ENCODE data around the gene AMN1. TPM values are rescaled to one million over a fixed set of nuclear protein-coding genes. Genes with fewer than 3 reads are reported as not detected.

Gene AMN1
- total RNA-seq, 3 donors from 2014 or later = 3.1 to 7.3 (median 3.2) TPM

DNA sequence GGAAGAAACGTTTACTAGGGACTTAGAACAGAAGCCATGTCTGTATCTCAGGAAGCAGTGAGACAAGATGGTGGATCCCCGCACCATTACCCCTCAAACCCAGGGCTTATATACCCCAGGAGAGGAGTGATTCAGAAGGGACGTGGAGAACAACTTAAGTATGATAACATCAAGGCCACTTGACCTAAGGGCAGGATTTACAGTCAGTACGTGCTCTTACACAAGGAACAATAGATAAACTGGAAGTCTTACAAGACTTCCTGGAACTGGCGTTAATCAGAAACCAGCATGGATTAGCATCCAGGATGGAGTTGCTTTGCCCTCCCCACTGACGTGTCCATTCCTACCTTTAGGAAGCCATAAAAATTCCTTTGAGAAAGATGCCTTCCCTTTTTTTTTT, 77.9 kb downstream of the AMN1 start:
- peak; percentile 88 for ATAC-seq
- peak in 1 of 3 donors; percentile 52 for DNase-seq
- no peak overlapping the region for H3K4me3 ChIP-seq
- peaks cover 8% of the 10 kb centered on the region for H3K4me1 ChIP-seq (ENCODE audit: low read depth)
- no peaks in the 10 kb centered on the region for H3K36me3 ChIP-seq (ENCODE audit: low read depth)
- intact Hi-C loops (cut with DNase I, micrococcal nuclease) = loop anchor here in 1 of 2 donors (5.0 kb wide), 1 partner anchor 411 kb away; no protein-coding TSS in a partner anchor
- TF ChIP-seq, protein P1, sequence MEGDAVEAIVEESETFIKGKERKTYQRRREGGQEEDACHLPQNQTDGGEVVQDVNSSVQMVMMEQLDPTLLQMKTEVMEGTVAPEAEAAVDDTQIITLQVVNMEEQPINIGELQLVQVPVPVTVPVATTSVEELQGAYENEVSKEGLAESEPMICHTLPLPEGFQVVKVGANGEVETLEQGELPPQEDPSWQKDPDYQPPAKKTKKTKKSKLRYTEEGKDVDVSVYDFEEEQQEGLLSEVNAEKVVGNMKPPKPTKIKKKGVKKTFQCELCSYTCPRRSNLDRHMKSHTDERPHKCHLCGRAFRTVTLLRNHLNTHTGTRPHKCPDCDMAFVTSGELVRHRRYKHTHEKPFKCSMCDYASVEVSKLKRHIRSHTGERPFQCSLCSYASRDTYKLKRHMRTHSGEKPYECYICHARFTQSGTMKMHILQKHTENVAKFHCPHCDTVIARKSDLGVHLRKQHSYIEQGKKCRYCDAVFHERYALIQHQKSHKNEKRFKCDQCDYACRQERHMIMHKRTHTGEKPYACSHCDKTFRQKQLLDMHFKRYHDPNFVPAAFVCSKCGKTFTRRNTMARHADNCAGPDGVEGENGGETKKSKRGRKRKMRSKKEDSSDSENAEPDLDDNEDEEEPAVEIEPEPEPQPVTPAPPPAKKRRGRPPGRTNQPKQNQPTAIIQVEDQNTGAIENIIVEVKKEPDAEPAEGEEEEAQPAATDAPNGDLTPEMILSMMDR (IDR thresholded peaks at IDR 0.05) = no peak
- H3K9me3 ChIP-seq = no peaks in the 10 kb centered on the region

DNA sequence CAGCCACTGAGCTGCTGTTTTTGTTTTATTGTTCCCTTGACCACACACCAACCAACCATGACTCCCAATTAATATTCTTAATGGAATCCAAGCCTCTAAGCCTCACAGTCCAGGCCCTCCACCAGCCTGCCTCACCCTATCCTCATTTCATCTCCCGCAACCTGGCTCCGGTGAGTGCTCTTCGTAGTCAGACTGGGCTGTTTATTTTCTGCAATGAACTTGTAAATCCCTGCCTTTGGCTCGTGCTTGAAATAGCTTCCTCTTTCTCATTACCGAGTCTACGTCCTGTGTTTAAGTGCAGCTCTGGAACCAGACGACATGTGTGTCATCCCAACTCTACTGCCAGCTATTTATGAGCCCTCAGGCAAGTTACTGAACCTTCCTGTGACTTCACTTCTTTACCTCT, 81.7 kb downstream of the AMN1 start:
- Histone ChIP-seq H3K4me3 (no peak overlapping the region), H3K9me3 (no peaks in the 10 kb centered on the region), H3K4me1 (ENCODE audit: low read depth) (peaks cover 2% of the 10 kb centered on the region), H3K36me3 (ENCODE audit: low read depth) (no peaks in the 10 kb centered on the region)
- TF ChIP-seq, protein P1 (IDR thresholded peaks at IDR 0.05) = no peak
- DNase-seq (no peak), ATAC-seq (peak; percentile 65)
- intact Hi-C loops (cut with DNase I, micrococcal nuclease) = no loop called here

DNA sequence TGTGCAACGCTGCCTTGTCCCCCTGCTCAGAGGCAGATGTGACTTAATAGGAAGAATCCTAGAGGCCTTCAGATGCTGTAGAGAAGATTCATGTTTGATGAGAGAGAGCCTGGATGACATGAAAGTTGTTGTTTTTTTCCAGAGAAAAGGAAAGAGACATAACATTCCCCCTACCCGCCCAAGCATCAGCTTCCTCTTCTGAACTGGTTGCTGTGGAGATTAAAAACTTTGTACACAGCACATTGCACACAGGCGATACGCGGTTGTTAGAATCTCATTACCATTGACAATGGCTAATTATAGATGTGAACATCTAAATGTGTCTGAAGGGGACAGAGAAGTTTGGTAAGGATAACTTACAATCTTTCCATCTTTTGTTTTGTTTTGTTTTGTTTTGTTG, 82.9 kb downstream of the AMN1 start:
- H3K4me1 ChIP-seq (ENCODE audit: low read depth) = peaks cover 2% of the 10 kb centered on the region
- DNase-seq (no peak), ATAC-seq (no peak)
- no peaks in the 10 kb centered on the region for H3K36me3 ChIP-seq (ENCODE audit: low read depth)
- TF ChIP-seq, protein P1 (IDR thresholded peaks at IDR 0.05) = no peak
- intact Hi-C loops (cut with DNase I, micrococcal nuclease) = no loop called here
- no peak overlapping the region for H3K4me3 ChIP-seq
- H3K9me3 ChIP-seq = no peaks in the 10 kb centered on the region

DNA sequence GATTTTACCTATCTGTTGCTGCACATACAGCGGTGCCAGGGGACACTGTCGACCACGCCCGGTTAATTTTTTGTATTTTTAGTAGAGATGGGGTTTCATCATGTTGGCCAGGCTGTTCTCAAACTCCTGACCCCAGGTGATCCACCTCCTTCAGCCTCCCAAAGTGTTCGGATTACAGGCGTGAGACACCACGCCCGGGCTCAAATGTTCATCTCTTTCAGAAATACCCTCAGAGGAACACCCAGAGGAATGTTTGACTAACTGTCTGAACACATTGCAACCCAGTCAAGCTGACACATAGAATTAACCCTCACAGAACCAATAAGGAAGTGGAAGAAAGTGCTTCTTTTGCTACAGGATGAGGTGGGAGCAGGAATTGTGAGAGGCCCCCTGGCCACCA, 84.3 kb downstream of the AMN1 start:
- Histone ChIP-seq H3K4me3 (no peak overlapping the region), H3K4me1 (ENCODE audit: low read depth) (no peaks in the 10 kb centered on the region), H3K36me3 (ENCODE audit: low read depth) (no peaks in the 10 kb centered on the region), H3K9me3 (no peaks in the 10 kb centered on the region)
- ATAC-seq = no peak
- TF ChIP-seq, protein P1 (IDR thresholded peaks at IDR 0.05) = no peak
- DNase-seq = no peak
- intact Hi-C loops (cut with DNase I, micrococcal nuclease) = no loop called here

DNA sequence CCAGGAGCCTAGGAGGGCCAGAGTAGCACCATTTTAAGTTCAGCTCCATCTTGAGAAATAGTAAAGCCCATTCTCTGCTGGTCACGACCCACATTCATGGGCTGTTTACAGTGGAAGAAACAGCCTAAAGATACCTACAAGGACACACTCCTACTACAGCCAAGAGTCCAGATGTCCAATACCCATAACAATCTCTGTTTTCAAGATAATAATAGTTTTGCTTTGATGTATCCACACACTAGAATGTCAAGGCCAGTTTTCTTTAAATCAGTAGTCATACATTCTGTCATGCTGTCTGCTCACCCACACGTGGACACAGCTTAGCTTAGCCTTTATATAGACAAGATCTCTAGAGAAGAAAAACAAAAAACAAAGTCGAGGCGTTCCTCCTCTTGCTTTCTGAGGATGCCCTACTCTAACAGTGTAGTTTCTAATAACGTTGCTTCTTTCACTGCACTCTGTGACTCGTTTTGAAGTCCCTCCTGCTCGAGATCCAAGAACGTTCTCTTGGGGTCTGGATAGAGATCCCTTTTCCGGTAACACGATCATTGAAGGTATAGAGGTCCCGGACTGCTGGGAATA, 87.2 kb downstream of the AMN1 start:
- Histone ChIP-seq H3K4me1 (ENCODE audit: low read depth) (no peaks in the 10 kb centered on the region), H3K4me3 (no peak overlapping the region), H3K9me3 (no peaks in the 10 kb centered on the region), H3K36me3 (ENCODE audit: low read depth) (no peaks in the 10 kb centered on the region)
- no peak for ATAC-seq
- intact Hi-C loops (cut with DNase I, micrococcal nuclease) = no loop called here
- TF ChIP-seq, protein P1 (IDR thresholded peaks at IDR 0.05) = no peak
- DNase-seq = no peak

DNA sequence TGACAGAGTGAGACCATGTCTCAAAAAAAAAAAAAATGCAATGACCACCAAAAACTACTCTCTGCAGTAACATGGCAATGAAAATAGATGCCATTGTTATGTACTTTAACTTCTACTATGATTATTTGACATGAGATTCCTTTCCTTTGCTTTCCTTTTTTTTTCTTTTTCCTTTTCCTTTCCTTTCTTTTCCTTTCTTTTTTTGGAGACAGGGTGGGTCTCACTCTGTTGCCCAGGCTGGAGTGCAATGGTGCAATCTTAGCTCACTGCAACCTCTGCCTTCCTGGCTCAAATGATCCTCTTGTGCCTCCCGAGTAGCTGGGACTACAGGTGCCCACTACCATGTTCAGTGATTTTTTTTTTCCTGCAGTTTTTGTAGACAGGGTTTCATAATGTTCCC, 94.2 kb downstream of the AMN1 start:
- Histone ChIP-seq H3K4me3 (no peak overlapping the region), H3K36me3 (ENCODE audit: low read depth) (no peaks in the 10 kb centered on the region), H3K9me3 (no peaks in the 10 kb centered on the region), H3K4me1 (ENCODE audit: low read depth) (no peaks in the 10 kb centered on the region)
- intact Hi-C loops (cut with DNase I, micrococcal nuclease) = loop anchor here in 1 of 2 donors (5.0 kb wide), 1 partner anchor 232 kb away; no protein-coding TSS in a partner anchor
- DNase-seq (no peak), ATAC-seq (no peak)
- TF ChIP-seq, protein P1 (IDR thresholded peaks at IDR 0.05) = no peak

Measured in mucosa of descending colon (tissue), 3 donors.